WERI-Rb-1 (cell line): ENCODE data around the gene TNFRSF12A.

Source experiments
- DNase-seq: peaks from one replicate; pipeline ENCODE4 v3.0.0-alpha.2; 2020
- H3K27ac ChIP-seq: fragments of 250-450 bp; sonication (Bioruptor Pico); 2 replicates; pipeline ENCODE4 v1.5.1; 2020; ENCODE audit warnings: mild to moderate bottlenecking, moderate library complexity
- H3K27me3 ChIP-seq: fragments of 250-450 bp; sonication (Bioruptor Pico); 2 replicates; pipeline ENCODE4 v1.5.1; 2021; ENCODE audit warnings: mild to moderate bottlenecking, low read depth, moderate library complexity; ENCODE audit not compliant: insufficient read depth, severe bottlenecking
- H3K36me3 ChIP-seq: fragments of 250-450 bp; sonication (Bioruptor Pico); 2 replicates; pipeline ENCODE4 v1.5.1; 2020; ENCODE audit warnings: mild to moderate bottlenecking, moderate library complexity
- H3K4me3 ChIP-seq: 2 replicates; pipeline ENCODE4 v1.5.1; 2011; ENCODE audit warnings: low read depth, mild to moderate bottlenecking, control low read depth, low read length
- H3K9me3 ChIP-seq: fragments of 250-450 bp; sonication (Bioruptor Pico); 2 replicates; pipeline ENCODE4 v1.5.1; 2021; ENCODE audit warnings: mild to moderate bottlenecking, moderate library complexity; ENCODE audit not compliant: severe bottlenecking
- TF ChIP-seq, protein P1 (sequence below): IDR thresholded peaks from 2 replicates; pipeline ENCODE4 v1.5.1; 2011; ENCODE audit warnings: low read depth, mild to moderate bottlenecking, control low read depth, inconsistent platforms, low read length

The TNFRSF12A gene

GRCh38 chr16:3023669-3024478 lies 3.7 kb downstream of the TNFRSF12A start, which contains the start of the genes HCFC1R1 and THOC6:
HCFC1R1 (minus strand) TSS chr16:3023942; CDS start chr16:3023941, 1 bp downstream.
THOC6 (plus strand) TSS chr16:3024035; CDS start chr16:3024327, 292 bp downstream.
- Histone ChIP-seq H3K4me3 (peak within 1 kb of the TSS; percentile 69), H3K27me3 (peaks cover 3% of the 10 kb centered on the region), H3K27ac (peak within 1 kb of the TSS; percentile 96), H3K9me3 (peaks cover 1% of the 10 kb centered on the region), H3K36me3 (peaks cover 37% of the 10 kb centered on the region)
- TF ChIP-seq, protein P1, sequence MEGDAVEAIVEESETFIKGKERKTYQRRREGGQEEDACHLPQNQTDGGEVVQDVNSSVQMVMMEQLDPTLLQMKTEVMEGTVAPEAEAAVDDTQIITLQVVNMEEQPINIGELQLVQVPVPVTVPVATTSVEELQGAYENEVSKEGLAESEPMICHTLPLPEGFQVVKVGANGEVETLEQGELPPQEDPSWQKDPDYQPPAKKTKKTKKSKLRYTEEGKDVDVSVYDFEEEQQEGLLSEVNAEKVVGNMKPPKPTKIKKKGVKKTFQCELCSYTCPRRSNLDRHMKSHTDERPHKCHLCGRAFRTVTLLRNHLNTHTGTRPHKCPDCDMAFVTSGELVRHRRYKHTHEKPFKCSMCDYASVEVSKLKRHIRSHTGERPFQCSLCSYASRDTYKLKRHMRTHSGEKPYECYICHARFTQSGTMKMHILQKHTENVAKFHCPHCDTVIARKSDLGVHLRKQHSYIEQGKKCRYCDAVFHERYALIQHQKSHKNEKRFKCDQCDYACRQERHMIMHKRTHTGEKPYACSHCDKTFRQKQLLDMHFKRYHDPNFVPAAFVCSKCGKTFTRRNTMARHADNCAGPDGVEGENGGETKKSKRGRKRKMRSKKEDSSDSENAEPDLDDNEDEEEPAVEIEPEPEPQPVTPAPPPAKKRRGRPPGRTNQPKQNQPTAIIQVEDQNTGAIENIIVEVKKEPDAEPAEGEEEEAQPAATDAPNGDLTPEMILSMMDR: no peak
- DNase-seq: peak; percentile 97

GRCh38 chr16:3025032-3026002 lies 5.1 kb downstream of the TNFRSF12A start:
- TF ChIP-seq, protein P1: no peak
- H3K36me3 ChIP-seq: peaks cover 37% of the 10 kb centered on the region
- H3K9me3 ChIP-seq: peaks cover 2% of the 10 kb centered on the region
- DNase-seq: no peak
- H3K27ac ChIP-seq: no peak overlapping the region
- H3K27me3 ChIP-seq: peaks cover 18% of the 10 kb centered on the region
- no peak overlapping the region for H3K4me3 ChIP-seq

DNA sequence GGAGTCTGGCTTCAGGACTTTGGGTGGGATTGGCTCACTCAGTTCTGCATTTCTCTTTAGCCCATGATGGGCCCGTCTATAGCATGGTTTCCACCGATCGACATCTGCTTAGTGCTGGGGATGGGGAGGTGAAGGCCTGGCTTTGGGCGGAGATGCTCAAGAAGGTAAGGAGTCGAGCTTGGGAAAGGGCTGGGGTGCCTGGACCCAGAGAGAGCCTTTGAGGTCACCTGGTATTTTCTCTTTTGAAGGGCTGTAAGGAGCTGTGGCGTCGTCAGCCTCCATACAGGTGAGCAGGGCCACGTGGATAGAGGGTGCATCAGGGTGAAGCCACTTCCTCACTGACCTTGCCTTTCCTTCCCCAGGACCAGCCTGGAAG lies 5.8 kb downstream of the TNFRSF12A start:
- TF ChIP-seq, protein P1: no peak
- Histone ChIP-seq H3K36me3 (peaks cover 37% of the 10 kb centered on the region), H3K27ac (no peak overlapping the region), H3K27me3 (peaks cover 24% of the 10 kb centered on the region), H3K9me3 (peaks cover 2% of the 10 kb centered on the region), H3K4me3 (no peak overlapping the region)
- DNase-seq: no peak

- no peak for DNase-seq
- Histone ChIP-seq H3K4me3 (no peak overlapping the region), H3K27me3 (peaks cover 32% of the 10 kb centered on the region), H3K27ac (no peak overlapping the region), H3K36me3 (peaks cover 35% of the 10 kb centered on the region), H3K9me3 (peaks cover 2% of the 10 kb centered on the region)
- TF ChIP-seq, protein P1: no peak
Measured at GRCh38 chr16:3026609-3027488, 6.7 kb downstream of the TNFRSF12A start.

DNA sequence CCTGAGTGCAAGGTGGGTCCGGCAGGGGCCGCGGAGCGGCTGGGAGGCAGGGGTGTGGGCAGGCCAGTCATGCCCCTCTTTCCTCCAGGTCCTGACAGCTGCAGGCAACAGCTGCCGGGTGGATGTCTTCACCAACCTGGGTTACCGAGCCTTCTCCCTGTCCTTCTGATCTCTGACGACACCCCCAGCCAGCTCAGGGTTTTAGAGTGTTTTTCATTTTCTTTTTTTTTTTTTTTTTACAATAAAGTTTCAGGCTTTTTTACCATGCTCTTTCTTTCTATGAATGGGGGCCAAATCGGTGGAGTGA lies 7.3 kb downstream of the TNFRSF12A start:
- DNase-seq: no peak
- Histone ChIP-seq H3K27ac (no peak overlapping the region), H3K36me3 (peaks cover 32% of the 10 kb centered on the region), H3K9me3 (peaks cover 2% of the 10 kb centered on the region), H3K4me3 (no peak overlapping the region), H3K27me3 (peaks cover 38% of the 10 kb centered on the region)
- TF ChIP-seq, protein P1: no peak
